ENCODE measurements around the gene ZNF835.
"Not testable (repeated sequence)": the region's sequence is repeated elsewhere in the genome, so short reads cannot be mapped to it uniquely, and the experiment has no call there.

ZNF835 gene

GRCh38 chr19:56671613-56671994 is at the start of gene ZNF835:
Gene ZNF835, minus strand, starts transcription at chr19:56671757. Its CDS starts 6,559 bp downstream, at chr19:56665198.
- DNase-seq (ENCODE audit: low read depth) = peak; percentile 68

DNA sequence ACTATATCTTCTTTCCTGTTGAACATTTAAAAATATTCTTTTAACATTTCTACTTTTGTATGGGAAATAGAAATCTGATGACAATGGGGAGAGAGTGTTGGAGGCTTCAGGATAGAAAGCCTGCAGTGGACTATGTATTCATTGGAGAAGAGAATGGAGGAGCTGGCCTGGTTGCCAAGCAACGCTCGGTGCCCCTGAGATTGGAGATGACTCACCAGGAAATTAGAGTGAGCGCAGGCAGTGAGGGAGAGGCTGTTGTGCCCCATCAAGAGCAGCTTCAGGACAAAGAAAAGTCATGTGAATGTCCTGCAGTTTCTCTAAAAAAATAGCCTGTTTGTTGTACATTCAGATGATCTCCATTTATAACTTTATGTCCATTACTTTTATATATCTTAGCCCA is 48.7 kb upstream of the ZNF835 start:
- DNase-seq (ENCODE audit: low read depth) = no peak

- no peak for DNase-seq (ENCODE audit: low read depth)
Observed at GRCh38 chr19:56718231-56718630, 46.7 kb upstream of the ZNF835 start.

- DNase-seq (ENCODE audit: low read depth) = no peak
Observed at GRCh38 chr19:56712611-56713276, 41.2 kb upstream of the ZNF835 start.

DNA sequence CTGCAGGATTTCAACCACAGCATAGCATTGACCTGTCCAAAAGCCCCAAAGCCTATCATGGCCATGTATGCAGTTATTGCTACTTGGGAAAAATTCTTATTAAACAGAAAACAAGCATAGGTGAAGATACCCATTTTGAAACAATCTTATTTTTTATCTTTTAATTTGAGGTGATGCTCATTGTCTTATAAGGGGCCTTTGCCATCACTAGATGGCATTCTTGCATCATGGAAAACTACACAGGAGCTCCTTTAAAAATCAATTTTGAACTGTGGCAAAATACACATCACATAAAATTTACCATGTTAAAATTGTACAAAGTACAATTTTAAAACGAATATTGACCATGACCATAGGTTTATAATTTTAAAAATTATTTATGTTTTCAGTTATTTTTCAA is 38.9 kb upstream of the ZNF835 start:
- no peak for DNase-seq (ENCODE audit: low read depth)

GRCh38 chr19:56707821-56708220 is 36.3 kb upstream of the ZNF835 start:
- DNase-seq (ENCODE audit: low read depth) = no peak

DNA sequence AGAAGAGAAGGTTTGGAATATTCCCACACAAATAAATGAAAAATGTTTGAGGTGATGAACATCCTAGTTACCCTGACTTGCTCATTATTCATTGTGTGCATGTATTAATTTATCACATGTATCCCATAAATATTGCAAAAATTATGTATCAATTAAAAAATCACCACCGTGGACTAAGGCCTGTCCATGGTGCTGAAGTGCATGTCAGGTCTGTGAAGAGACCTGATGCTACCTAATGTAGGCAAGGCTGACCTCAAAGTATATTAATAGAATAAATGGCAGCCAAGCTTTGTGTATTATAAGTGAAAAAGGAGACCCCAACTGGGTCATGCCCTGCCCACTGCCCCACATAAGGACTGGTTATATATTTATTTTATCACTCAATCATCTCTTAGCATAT is 34.4 kb upstream of the ZNF835 start:
- DNase-seq (ENCODE audit: low read depth) = no peak

DNA sequence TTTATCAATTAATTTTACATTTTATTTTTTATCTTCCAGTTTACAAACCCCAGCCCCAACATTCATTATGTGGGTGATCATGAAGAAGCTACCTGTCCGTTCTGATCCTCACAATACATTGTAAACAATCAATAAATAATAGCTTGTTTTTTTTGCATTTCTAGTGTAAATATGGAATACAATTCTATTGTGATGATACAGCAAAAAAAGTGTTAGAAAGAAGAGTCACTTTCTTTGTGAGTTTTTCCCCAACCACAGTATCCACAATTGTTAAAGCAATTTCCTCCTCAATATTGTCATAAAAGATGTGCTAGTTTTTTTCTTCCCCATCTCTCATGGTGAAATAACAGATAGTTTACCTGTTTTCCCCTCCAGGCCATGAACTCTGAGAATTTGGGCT is 30.3 kb upstream of the ZNF835 start:
- DNase-seq (ENCODE audit: low read depth) = no peak

- DNase-seq (ENCODE audit: low read depth) = no peak
Observed at GRCh38 chr19:56699552-56699951, 28.0 kb upstream of the ZNF835 start.

GRCh38 chr19:56692206-56692895 is 20.8 kb upstream of the ZNF835 start:
- no peak for DNase-seq (ENCODE audit: low read depth)

DNA sequence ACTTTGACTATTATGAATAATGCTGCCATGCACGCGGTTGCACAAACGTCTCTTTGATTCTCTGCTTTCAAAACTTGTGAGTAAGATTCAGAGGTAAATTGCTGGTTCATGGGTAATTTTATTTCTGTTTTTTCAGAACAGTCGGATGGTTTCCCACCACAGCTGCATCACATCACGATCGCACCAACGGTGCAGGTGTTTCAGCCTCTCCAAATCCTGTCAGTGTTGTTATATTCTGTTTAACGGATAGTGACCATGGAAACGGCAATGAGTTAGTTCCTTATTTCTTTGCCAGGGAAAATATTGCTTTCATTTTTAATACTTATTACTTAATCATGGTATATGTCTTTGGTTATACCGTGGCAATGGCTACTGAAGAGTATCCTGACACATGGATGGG is 19.1 kb upstream of the ZNF835 start:
- DNase-seq (ENCODE audit: low read depth) = no peak

DNA sequence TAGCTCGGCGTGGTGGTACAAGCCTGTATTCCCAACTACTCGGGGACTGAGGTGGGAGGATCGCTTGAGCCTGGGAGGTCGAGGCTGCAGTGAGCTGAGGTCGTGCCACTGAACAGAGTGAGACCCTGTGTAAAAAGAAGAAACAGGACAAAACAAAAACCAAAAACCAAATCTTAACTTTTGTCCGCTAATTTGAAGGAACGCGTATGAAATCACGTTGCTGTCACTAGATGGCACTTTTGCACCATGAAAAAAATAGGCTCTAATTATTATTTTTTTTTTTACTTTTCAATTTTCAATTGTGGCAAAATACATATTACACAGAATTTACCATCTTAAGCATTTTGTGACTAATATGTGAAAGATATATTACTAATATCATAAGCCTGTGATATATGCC is 17.6 kb upstream of the ZNF835 start:
- DNase-seq (ENCODE audit: low read depth) = no peak

DNA sequence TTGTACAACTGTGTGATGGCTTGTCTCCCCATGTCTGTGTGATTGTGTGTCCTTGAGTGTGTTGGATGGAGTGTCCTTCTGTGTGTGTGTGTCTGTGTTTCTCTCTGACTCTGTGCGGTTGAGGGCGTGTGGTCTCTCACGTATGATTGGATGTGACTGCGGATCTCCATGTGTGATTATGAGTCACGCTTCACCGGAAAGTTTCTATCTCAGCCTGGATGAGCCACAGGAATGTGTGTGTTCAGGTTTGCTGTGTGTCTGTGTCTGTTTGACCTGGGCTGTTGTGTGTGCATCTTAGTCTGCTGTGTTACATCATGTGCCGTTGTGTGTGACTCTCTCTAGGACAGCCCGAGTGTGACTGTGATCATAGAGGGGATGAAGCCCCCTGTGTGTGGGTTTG is 15.5 kb upstream of the ZNF835 start:
- no peak for DNase-seq (ENCODE audit: low read depth)

DNA sequence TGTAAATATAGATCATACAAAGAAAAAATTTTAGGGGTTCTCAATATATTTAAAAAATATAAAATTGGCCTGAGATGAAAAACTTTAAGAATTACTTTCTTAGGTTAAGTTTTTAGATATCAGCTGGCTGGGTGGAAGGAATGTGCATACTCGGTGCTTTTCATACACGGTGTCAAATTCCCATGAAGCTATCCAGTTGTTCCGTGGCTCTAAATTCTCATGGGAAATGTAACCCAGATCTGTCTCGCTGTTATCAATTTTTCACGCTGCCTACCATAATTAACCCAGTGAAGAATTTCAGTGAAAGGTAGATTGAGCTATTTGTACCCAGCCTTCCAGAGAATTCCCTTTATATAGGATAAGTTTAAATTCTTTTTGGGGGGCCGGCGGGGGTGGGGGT is 11.6 kb upstream of the ZNF835 start:
- no peak for DNase-seq (ENCODE audit: low read depth)

GRCh38 chr19:56681702-56682101 is 10.1 kb upstream of the ZNF835 start:
- no peak for DNase-seq (ENCODE audit: low read depth)

GRCh38 chr19:56678205-56678604 is 6.6 kb upstream of the ZNF835 start:
- DNase-seq (ENCODE audit: low read depth) = no peak

- not testable (repeated sequence) for DNase-seq (ENCODE audit: low read depth)
Observed at GRCh38 chr19:56672610-56673009, 1.1 kb upstream of the ZNF835 start.

- DNase-seq (ENCODE audit: low read depth) = no peak
Observed at GRCh38 chr19:56670961-56671612, 470 bp downstream of the ZNF835 start.

DNA sequence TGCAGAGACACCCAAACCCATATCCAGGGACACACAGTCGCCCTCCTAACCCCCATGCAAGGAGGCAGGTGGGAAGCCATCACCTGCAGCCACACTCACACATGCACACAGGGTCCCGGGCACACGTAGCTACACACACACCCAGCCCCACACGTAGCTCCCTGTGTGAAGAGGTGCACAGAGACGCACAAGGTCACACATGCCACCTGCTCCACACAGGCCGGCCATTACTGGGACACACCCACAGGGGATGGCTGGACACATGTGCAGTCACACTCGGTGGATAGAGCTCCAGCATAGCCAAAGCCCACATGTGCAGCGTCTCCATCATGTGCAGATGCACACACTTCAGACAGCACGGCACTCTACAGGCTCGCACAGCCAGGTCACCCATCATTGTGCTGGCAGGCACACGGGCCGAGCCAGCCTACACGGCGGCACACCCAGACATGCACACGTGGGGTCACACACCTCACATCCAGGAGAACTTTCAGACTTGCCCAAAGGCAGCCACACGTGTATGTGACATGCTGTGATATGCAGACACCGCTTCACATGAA is 1.1 kb downstream of the ZNF835 start:
- DNase-seq (ENCODE audit: low read depth) = no peak

GRCh38 chr19:56668676-56669075 is 2.9 kb downstream of the ZNF835 start:
- DNase-seq (ENCODE audit: low read depth) = no peak

- DNase-seq (ENCODE audit: low read depth) = no peak
Observed at GRCh38 chr19:56667311-56667870, 4.2 kb downstream of the ZNF835 start.

GRCh38 chr19:56664511-56664910 is 7.0 kb downstream of the ZNF835 start:
- no peak for DNase-seq (ENCODE audit: low read depth)

All from activated gamma-delta T cell treated with anti-CD3 and anti-CD28 coated beads, Interleukin-2, amount 50 U/mL, for 16 hours (primary cell).